ENCODE results near the gene PYGB.
"Not testable (repeated sequence)": the region's sequence is repeated elsewhere in the genome, so short reads cannot be mapped to it uniquely, and the experiment has no call there.

Gene PYGB

DNA sequence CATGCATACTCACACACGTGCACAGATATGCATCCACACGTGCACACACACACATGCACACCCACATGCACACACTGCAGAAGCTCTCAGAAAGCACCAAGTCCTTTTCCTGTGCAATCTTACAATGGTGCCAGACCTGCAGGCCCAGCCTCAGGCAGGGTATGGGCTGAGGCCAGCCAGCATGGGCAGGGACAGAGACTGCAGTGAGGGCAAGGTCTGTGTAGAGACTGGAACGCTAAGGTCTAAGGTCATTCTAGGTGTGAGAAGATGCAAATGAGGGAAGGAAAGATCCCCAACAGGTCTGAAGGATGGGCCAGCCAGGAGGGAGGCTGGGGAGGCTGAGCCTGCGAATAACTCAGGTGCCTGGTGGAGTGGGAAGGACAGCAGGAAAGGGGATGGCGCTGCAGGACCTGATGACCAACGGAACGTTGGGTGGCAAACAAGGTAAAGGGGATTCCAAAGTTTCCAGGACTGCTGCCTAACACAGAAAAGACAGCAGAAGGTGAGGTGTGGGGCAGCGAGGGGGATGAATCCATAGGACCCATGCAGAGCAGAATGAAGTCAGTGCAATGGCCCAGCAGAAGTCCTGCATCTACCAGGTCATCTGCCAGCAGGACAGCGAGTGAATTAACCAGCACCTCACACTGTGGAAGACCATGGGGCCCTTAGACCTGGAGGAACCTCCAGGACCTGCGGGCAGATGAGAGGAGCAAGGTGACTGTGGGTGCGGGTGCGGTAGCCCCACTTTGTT, 75.8 kb downstream of the PYGB start:
- Histone ChIP-seq H3K36me3 (ENCODE audit: insufficient read depth, low read depth, low read length) (peaks cover 22% of the 10 kb centered on the region), H3K27me3 (ENCODE audit: insufficient read depth, low read length) (no peaks in the 10 kb centered on the region), H3K4me1 (ENCODE audit: insufficient read depth, low read length) (peaks cover 9% of the 10 kb centered on the region; the same call in 1 of the 2 replicates), H3K9me3 (ENCODE audit: insufficient read depth, low read depth, low read length) (no peaks in the 10 kb centered on the region), H3K27ac (ENCODE audit: low read length) (peak overlapping the region; percentile 52), H3K4me3 (ENCODE audit: low read length) (no peak overlapping the region; the same call in 1 of the 2 replicates), H3K9ac (ENCODE audit: low read depth, low read length) (no peak overlapping the region)

DNA sequence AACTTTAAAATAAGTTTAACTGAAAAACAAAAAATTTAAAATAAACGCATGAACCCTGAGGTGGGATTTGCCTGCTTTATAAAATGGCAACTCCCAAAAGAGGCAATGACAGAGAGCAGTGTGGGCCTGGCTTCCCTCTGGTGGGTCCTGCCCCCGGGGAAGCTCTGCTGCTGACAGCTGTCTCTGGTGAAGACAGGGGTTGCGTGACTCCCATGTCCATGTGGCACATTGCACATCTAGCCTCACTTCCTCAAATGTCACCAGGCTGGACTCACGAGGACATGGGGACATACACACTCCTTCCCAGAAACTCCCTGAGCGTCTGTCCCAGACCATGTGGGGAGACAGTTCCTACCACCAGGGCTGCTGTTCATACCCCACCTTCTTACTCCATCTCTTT, 76.5 kb downstream of the PYGB start:
- no peaks in the 10 kb centered on the region for H3K27me3 ChIP-seq (ENCODE audit: insufficient read depth, low read length)
- H3K27ac ChIP-seq (ENCODE audit: low read length) = no peak overlapping the region
- H3K9ac ChIP-seq (ENCODE audit: low read depth, low read length) = no peak overlapping the region
- H3K9me3 ChIP-seq (ENCODE audit: insufficient read depth, low read depth, low read length) = no peaks in the 10 kb centered on the region
- H3K4me1 ChIP-seq (ENCODE audit: insufficient read depth, low read length) = peaks cover 9% of the 10 kb centered on the region; the same call in 1 of the 2 replicates
- H3K4me3 ChIP-seq (ENCODE audit: low read length) = no peak overlapping the region; the same call in 1 of the 2 replicates
- peaks cover 24% of the 10 kb centered on the region for H3K36me3 ChIP-seq (ENCODE audit: insufficient read depth, low read depth, low read length)

DNA sequence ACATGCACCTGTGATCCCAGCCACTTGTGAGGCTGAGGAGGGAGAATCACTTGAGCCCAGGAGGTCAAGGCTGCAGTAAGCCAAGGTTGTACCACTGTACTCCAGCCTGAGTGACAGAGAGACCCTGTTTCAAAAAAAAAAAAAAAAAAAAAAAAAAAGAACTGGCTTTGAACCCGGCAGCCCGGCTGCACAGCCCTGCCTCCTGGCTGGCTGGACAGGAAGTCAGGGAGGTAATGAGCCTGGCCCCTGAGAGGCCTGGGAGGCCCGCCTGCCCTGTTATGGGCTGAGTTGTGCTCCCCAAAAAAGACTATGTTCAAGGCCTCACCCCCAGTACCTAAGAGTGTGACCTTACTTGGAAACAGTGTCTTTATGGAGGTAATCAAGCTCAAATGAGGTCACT, 77.2 kb downstream of the PYGB start:
- no peaks in the 10 kb centered on the region for H3K27me3 ChIP-seq (ENCODE audit: insufficient read depth, low read length)
- H3K9me3 ChIP-seq (ENCODE audit: insufficient read depth, low read depth, low read length) = no peaks in the 10 kb centered on the region
- no peak overlapping the region for H3K9ac ChIP-seq (ENCODE audit: low read depth, low read length)
- peaks cover 27% of the 10 kb centered on the region for H3K36me3 ChIP-seq (ENCODE audit: insufficient read depth, low read depth, low read length)
- H3K27ac ChIP-seq (ENCODE audit: low read length) = no peak overlapping the region
- H3K4me3 ChIP-seq (ENCODE audit: low read length) = no peak overlapping the region
- H3K4me1 ChIP-seq (ENCODE audit: insufficient read depth, low read length) = peaks cover 9% of the 10 kb centered on the region; the same call in 1 of the 2 replicates

DNA sequence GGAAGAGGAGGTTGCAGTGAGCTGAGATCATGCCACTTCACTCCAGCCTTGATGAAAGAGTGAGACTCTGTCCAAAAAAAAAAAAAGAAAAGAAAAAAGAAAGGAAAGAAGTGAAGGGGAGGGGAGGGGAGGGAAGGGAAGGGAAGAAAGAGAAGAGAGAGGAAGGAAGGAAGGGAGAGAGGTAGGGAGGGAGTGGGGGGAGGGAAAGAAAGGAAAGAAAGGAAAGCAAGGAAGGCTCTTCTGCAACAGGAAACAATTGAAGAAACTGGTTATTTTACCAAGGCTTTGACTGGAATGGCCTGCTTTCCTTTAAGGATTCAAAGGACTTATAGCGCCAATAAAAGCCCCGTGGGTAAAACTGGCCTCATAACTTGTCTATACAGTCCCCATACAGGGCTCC, 78.1 kb downstream of the PYGB start:
- Histone ChIP-seq H3K27ac (ENCODE audit: low read length) (no peak overlapping the region), H3K4me1 (ENCODE audit: insufficient read depth, low read length) (peaks cover 9% of the 10 kb centered on the region; the same call in 1 of the 2 replicates), H3K9me3 (ENCODE audit: insufficient read depth, low read depth, low read length) (no peaks in the 10 kb centered on the region), H3K9ac (ENCODE audit: low read depth, low read length) (no peak overlapping the region), H3K27me3 (ENCODE audit: insufficient read depth, low read length) (no peaks in the 10 kb centered on the region), H3K36me3 (ENCODE audit: insufficient read depth, low read depth, low read length) (peaks cover 27% of the 10 kb centered on the region), H3K4me3 (ENCODE audit: low read length) (no peak overlapping the region)

DNA sequence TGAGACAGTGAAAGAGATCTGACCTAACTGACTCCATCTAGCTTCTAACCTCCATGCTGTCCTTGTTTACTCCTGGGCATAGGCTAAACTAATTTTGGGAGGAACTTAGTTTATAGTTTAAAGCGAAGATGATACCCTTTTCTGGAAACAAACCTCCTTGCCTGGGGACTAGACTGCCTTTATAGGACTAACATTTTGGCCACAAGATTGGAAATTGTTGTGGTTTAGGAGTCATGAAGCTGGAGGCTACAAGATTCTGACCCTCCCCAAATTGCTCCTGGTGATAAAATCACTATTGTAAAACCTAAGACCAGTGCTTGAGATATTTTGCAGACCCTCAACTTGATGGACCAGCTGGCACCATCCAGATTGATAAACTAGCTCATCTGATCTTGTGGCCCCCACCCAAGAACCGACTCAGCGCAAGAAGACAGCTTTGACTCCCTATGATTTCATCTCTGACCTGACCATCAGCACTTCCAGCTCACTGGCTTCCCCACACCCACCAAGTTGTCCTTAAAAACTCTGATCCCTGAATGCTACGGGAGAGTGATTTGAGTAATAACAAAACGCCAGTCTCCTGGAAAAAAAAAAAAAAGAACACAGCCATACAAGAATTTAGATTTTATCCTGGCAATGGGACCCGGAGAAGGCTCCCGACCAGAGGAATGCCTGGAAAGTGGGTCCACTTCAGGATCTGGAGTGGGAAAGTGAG, 79.8 kb downstream of the PYGB start:
- H3K9ac ChIP-seq (ENCODE audit: low read depth, low read length) = no peak overlapping the region
- H3K4me1 ChIP-seq (ENCODE audit: insufficient read depth, low read length) = peaks cover 9% of the 10 kb centered on the region; the same call in 1 of the 2 replicates
- no peak overlapping the region for H3K4me3 ChIP-seq (ENCODE audit: low read length)
- no peak overlapping the region for H3K27ac ChIP-seq (ENCODE audit: low read length)
- H3K36me3 ChIP-seq (ENCODE audit: insufficient read depth, low read depth, low read length) = peaks cover 15% of the 10 kb centered on the region
- H3K9me3 ChIP-seq (ENCODE audit: insufficient read depth, low read depth, low read length) = no peaks in the 10 kb centered on the region
- no peaks in the 10 kb centered on the region for H3K27me3 ChIP-seq (ENCODE audit: insufficient read depth, low read length)

DNA sequence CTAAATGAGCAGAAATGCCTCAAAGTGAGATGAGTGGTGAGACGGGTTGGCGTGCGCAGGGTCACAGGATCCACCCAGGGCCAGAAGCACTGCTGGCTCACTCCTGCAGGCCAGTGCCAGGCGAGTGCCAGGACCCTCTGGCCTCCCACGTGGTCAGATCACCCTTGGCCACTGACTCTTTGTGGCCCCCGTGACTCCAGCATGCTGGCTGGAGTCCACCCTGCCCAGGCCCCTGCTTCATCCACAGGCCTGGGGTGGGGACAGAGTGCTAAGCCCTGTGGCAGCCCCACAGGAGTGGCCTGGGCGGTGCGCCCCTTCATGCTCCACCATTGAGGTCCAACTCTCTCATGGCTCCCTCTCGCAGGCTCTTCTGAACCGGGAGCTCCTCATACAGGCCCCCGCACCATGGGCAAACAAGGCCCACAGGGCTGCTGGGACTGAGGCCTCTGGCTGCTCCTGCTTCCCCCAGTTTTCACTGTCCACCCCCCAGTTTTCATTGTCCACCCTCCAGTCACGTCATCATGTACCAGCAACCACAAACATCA, 81.1 kb downstream of the PYGB start:
- no peaks in the 10 kb centered on the region for H3K9me3 ChIP-seq (ENCODE audit: insufficient read depth, low read depth, low read length)
- H3K9ac ChIP-seq (ENCODE audit: low read depth, low read length) = no peak overlapping the region
- H3K4me3 ChIP-seq (ENCODE audit: low read length) = no peak overlapping the region
- no peak overlapping the region for H3K27ac ChIP-seq (ENCODE audit: low read length)
- no peaks in the 10 kb centered on the region for H3K27me3 ChIP-seq (ENCODE audit: insufficient read depth, low read length)
- peaks cover 5% of the 10 kb centered on the region; the same call in 1 of the 2 replicates for H3K36me3 ChIP-seq (ENCODE audit: insufficient read depth, low read depth, low read length)
- H3K4me1 ChIP-seq (ENCODE audit: insufficient read depth, low read length) = peaks cover 4% of the 10 kb centered on the region; the same call in 1 of the 2 replicates

DNA sequence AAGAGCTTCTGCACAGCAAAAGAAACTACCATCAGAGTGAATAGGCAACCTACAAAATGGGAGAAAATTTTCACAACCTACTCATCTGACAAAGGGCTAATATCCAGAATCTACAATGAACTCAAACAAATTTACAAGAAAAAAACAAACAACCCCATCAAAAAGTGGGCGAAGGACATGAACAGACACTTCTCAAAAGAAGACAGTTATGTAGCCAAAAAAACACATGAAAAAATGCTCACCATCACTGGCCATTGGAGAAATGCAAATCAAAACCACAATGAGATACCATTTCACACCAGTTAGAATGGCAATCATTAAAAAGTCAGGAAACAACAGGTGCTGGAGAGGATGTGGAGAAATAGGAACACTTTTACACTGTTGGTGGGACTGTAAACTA, 87.1 kb downstream of the PYGB start:
- H3K27me3 ChIP-seq (ENCODE audit: insufficient read depth, low read length); H3K9ac ChIP-seq (ENCODE audit: low read depth, low read length); H3K36me3 ChIP-seq (ENCODE audit: insufficient read depth, low read depth, low read length); H3K9me3 ChIP-seq (ENCODE audit: insufficient read depth, low read depth, low read length); H3K27ac ChIP-seq (ENCODE audit: low read length); H3K4me3 ChIP-seq (ENCODE audit: low read length); H3K4me1 ChIP-seq (ENCODE audit: insufficient read depth, low read length): not testable (repeated sequence)

DNA sequence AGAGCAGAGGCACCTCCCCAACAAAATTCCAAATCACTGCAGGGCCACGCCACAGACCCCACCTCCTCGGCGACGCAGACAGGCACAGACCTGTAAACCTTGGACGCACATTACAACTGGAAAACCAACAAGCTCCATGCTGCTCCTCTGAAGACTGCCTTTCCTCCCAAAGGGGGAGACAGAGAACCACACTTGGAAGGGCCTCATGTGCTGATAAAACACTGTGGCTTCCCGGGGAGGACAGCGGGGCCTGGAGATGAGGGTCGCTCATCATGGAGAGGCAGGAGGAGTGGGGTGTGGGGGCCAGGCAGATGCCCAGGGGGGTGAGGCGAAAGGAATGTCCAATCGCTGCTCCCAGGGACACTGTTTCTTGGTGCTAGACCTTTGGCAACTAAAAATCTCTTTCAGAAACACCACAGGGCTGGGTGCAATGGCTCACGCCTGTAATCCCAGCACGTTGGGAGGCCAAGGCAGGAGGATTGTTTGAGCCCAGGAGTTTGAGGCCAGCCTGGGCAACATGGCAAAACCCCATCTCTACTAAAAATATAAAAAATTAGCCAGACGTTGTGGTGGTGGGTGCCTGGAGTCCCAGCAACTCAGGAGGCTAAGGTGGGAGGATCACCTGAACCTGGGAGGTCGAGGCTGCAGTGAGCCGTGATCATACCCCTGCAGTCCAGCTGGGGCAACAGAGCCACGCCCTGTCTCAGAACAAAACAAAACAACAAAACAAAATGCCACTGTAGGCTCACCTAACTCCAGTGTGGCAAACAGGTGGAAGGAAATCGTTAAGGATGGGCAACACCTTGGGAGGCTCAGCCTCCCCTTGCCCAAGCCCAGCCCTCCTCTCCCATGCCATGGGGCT, 88.9 kb downstream of the PYGB start:
- no peaks in the 10 kb centered on the region for H3K9me3 ChIP-seq (ENCODE audit: insufficient read depth, low read depth, low read length)
- no peaks in the 10 kb centered on the region for H3K27me3 ChIP-seq (ENCODE audit: insufficient read depth, low read length)
- no peak overlapping the region for H3K27ac ChIP-seq (ENCODE audit: low read length)
- no peaks in the 10 kb centered on the region for H3K4me1 ChIP-seq (ENCODE audit: insufficient read depth, low read length)
- no peak overlapping the region for H3K4me3 ChIP-seq (ENCODE audit: low read length)
- no peak overlapping the region for H3K9ac ChIP-seq (ENCODE audit: low read depth, low read length)
- no peaks in the 10 kb centered on the region for H3K36me3 ChIP-seq (ENCODE audit: insufficient read depth, low read depth, low read length)

DNA sequence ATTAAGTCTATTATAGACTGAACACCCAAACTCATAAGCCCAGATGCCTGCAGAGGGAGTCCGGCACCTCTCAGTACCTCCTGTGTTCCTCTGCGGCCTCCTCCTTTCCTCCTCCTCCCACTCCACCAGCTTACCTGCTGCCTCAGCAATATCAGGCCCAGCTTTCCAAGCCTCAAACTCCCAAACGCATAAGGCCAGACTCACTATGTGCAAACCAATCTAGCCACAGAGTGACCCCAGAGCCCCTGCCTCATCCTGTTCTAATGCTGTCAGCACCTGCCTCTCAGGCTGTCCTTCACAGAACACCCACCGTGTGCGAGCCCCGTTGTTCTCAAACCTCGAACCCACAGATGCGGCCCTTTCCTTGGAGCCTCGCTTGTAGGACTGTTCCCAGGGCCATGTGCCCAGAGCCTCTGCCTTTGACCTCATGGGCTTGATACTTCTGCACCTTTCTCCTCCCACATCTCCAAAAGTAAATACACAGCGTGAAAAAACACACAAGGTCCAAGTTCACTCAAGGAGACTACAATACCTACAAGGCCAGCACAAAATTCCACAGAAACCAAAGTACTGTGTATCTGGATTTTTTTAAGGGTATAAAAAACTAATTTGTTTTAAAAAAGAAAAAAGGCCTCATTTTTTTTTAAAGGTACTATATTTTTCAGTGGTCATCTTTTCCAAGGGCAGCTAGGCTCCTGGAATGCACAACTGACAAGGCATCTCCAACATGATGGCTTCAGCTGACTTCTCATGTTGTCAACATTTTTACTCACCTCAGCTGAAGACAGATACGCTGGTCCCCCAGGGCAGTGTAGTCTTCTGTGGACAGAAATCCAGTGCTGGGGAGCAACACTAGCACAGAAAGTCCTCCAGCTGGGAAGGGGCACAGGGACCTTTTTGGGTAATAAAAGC, 90.5 kb downstream of the PYGB start:
- no peaks in the 10 kb centered on the region for H3K4me1 ChIP-seq (ENCODE audit: insufficient read depth, low read length)
- H3K36me3 ChIP-seq (ENCODE audit: insufficient read depth, low read depth, low read length) = no peaks in the 10 kb centered on the region
- no peaks in the 10 kb centered on the region for H3K27me3 ChIP-seq (ENCODE audit: insufficient read depth, low read length)
- no peak overlapping the region for H3K4me3 ChIP-seq (ENCODE audit: low read length)
- H3K9me3 ChIP-seq (ENCODE audit: insufficient read depth, low read depth, low read length) = no peaks in the 10 kb centered on the region
- H3K27ac ChIP-seq (ENCODE audit: low read length) = no peak overlapping the region
- H3K9ac ChIP-seq (ENCODE audit: low read depth, low read length) = no peak overlapping the region

DNA sequence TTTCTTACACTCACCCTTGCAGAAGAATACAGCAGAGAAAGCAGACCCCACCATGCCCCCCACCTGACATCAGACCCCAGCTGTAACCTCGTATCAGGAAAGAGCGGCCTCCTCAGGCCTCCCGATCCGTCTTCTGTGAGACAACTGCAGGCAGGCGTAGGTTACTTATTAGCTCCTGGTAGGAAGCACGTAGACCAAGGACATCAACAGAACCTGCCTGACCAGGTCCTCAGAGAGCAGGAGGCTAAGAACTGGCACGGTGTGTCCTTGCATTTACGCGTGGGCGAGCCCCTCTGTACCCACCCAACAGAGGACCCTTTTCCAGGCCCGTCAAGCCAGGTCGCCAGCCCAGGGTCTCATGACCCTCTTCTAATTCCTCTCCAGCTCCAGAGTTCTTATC, 91.7 kb downstream of the PYGB start:
- H3K27ac ChIP-seq (ENCODE audit: low read length) = no peak overlapping the region
- H3K4me3 ChIP-seq (ENCODE audit: low read length) = no peak overlapping the region
- no peaks in the 10 kb centered on the region for H3K4me1 ChIP-seq (ENCODE audit: insufficient read depth, low read length)
- H3K9ac ChIP-seq (ENCODE audit: low read depth, low read length) = no peak overlapping the region; the same call in 1 of the 2 replicates
- H3K9me3 ChIP-seq (ENCODE audit: insufficient read depth, low read depth, low read length) = no peaks in the 10 kb centered on the region
- H3K27me3 ChIP-seq (ENCODE audit: insufficient read depth, low read length) = no peaks in the 10 kb centered on the region
- H3K36me3 ChIP-seq (ENCODE audit: insufficient read depth, low read depth, low read length) = no peaks in the 10 kb centered on the region

Measured in iPS-20b (cell line).